Caco-2 (cell line): ENCODE results near the gene ANTXR2. TPM values are rescaled to one million over a fixed set of nuclear protein-coding genes. Genes with fewer than 3 reads are reported as not detected.

Experiments used
- BruUV-seq: library from RNA; stranded (reverse); fragments of 400-500 nt; replicated peaks from 2 replicates; lab custom pipeline; 2021; lab: Mats Ljungman, UMichigan
- CTCF ChIA-PET: fragments of 300-600 bp; sonication (Branson Sonifier 250); formaldehyde crosslinking; loops from one replicate; lab custom pipeline; 2022; ENCODE audit warnings: antibody characterized with exemption; lab: Charles Lee
- POLR2A ChIA-PET: fragments of 300-600 bp; sonication (Branson Sonifier 250); formaldehyde crosslinking; loops from one replicate; lab custom pipeline; 2022; ENCODE audit warnings: antibody characterized with exemption; lab: Charles Lee
- DNase-seq, 2 experiments: peaks; one replicate each; pipeline versions ENCODE4 v3.0.0 to v3.0.0-alpha.2; 2020 to 2022
- H3K27me3 ChIP-seq: replicated peaks from 2 replicates; pipeline ENCODE4 v1.6.0; 2011; ENCODE audit warnings: low read length; ENCODE audit not compliant: control insufficient read depth, insufficient read depth
- H3K36me3 ChIP-seq: 2 replicates; pipeline ENCODE4 v1.5.1; 2011; ENCODE audit warnings: low read length; ENCODE audit not compliant: control insufficient read depth, insufficient read depth
- H3K4me1 ChIP-seq: fragments of 250-450 bp; sonication (Bioruptor Pico); 2 replicates; pipeline ENCODE4 v1.5.1; 2020; ENCODE audit warnings: mild to moderate bottlenecking
- H3K4me3 ChIP-seq: 2 replicates; pipeline ENCODE4 v1.5.1; 2011; ENCODE audit warnings: low read depth, mild to moderate bottlenecking, control low read depth, low read length
- H3K9me3 ChIP-seq: fragments of 250-450 bp; sonication (Bioruptor Pico); 2 replicates; pipeline ENCODE4 v1.5.1; 2020; ENCODE audit warnings: mild to moderate bottlenecking, moderate library complexity
- H3K27ac Mint-ChIP-seq: one replicate; pipeline ENCODE4 v1.8.0; 2022; ENCODE audit warnings: mixed read lengths; ENCODE audit not compliant: unreplicated experiment
- H3K27me3 Mint-ChIP-seq: one replicate; pipeline ENCODE4 v1.8.0; 2022; ENCODE audit warnings: mixed read lengths; ENCODE audit not compliant: insufficient read depth, unreplicated experiment
- H3K36me3 Mint-ChIP-seq: one replicate; pipeline ENCODE4 v1.8.0; 2022; ENCODE audit warnings: mild to moderate bottlenecking, mixed read lengths; ENCODE audit not compliant: insufficient read depth, unreplicated experiment
- H3K4me1 Mint-ChIP-seq: one replicate; pipeline ENCODE4 v1.8.0; 2022; ENCODE audit warnings: low read depth, mixed read lengths; ENCODE audit not compliant: unreplicated experiment
- H3K4me3 Mint-ChIP-seq: one replicate; pipeline ENCODE4 v1.8.0; 2022; ENCODE audit warnings: mild to moderate bottlenecking, moderate library complexity, mixed read lengths; ENCODE audit not compliant: unreplicated experiment
- H3K9me3 Mint-ChIP-seq: one replicate; pipeline ENCODE4 v1.8.0; 2022; ENCODE audit warnings: mixed read lengths; ENCODE audit not compliant: unreplicated experiment
- intact Hi-C: fragments of 100-400 bp; cut with micrococcal nuclease; formaldehyde crosslinking; loops from one replicate; pipeline ENCODE4 v1.10.0; 2022; ENCODE audit not compliant: unreplicated experiment
- total RNA-seq: library from RNA; stranded (reverse); gene quantifications from 2 replicates; pipeline ENCODE4 v1.2.3, GENCODE V29; 2022
- TF ChIP-seq, protein P1 (sequence below), 2 experiments: fragments of 200-600 bp in 1 of 2; IDR thresholded peaks; 1 replicate in 1 of 2; 2 replicates in 1 of 2; pipeline versions ENCODE4 v1.5.1 to v1.8.0; 2011 to 2022; ENCODE audit warnings: antibody characterized with exemption in 1 of 2, control low read depth in 1 of 2, inconsistent platforms in 1 of 2, low read depth in 1 of 2, low read length in 1 of 2, mild to moderate bottlenecking in 1 of 2, moderate library complexity in 1 of 2; ENCODE audit not compliant: insufficient read depth in 1 of 2, severe bottlenecking in 1 of 2, unreplicated experiment in 1 of 2

ANTXR2 gene
- total RNA-seq, 1 experiment from 2014 or later = 1.4 TPM

DNA sequence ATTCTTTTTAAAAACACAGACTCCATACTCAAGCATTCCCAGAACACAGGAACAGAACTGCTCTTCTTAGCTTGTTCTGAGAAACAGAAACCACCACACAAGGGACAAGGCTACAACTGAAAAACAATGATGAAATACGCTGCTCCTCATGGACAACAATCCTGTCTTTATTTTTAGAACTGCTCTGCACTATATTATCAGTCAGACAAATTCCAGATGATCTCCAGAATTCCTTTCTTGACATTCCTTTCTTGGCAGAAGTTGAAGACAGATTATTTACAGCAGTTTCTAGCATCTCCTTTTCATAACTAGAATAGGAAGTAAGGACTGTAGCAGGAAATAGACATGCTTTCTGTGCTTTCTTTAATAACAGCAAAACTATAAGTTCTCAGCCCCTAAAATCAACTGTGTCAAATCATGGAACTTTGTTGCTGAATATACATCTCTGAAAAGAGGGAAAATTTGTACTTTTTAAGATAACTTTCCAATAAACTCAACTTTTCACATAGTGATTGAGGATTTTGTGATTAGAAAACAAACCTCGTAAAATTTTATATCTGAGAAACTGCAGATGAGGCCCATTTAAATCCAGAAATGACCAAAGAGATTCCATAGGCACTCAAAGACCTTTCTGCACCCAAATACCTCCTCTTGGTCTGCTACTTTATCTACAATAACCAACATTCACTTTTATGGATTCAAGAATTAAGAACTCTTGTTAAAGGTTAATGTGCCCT, 35.9 kb downstream of the ANTXR2 start:
- TF ChIP-seq, protein P1, sequence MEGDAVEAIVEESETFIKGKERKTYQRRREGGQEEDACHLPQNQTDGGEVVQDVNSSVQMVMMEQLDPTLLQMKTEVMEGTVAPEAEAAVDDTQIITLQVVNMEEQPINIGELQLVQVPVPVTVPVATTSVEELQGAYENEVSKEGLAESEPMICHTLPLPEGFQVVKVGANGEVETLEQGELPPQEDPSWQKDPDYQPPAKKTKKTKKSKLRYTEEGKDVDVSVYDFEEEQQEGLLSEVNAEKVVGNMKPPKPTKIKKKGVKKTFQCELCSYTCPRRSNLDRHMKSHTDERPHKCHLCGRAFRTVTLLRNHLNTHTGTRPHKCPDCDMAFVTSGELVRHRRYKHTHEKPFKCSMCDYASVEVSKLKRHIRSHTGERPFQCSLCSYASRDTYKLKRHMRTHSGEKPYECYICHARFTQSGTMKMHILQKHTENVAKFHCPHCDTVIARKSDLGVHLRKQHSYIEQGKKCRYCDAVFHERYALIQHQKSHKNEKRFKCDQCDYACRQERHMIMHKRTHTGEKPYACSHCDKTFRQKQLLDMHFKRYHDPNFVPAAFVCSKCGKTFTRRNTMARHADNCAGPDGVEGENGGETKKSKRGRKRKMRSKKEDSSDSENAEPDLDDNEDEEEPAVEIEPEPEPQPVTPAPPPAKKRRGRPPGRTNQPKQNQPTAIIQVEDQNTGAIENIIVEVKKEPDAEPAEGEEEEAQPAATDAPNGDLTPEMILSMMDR (IDR thresholded peaks at IDR 0.05; ENCODE audit: insufficient read depth in 1 of 2, low read depth in 1 of 2, low read length in 1 of 2, severe bottlenecking in 1 of 2, unreplicated experiment in 1 of 2) = no peak
- Mint-ChIP-seq H3K27ac (no peak overlapping the region), H3K27me3 (no peaks in the 10 kb centered on the region), H3K4me1 (no peaks in the 10 kb centered on the region), H3K4me3 (no peak overlapping the region), H3K9me3 (no peaks in the 10 kb centered on the region), H3K36me3 (no peaks in the 10 kb centered on the region)
- POLR2A ChIA-PET = no interaction called here
- no TSS peak for BruUV-seq
- intact Hi-C loops = loop anchor here (10.0 kb wide), 1 partner anchor 178 kb away; no protein-coding TSS in a partner anchor
- no peaks in the 10 kb centered on the region for H3K9me3 ChIP-seq
- no peak for DNase-seq
- H3K4me3 ChIP-seq = no peak overlapping the region
- no peaks in the 10 kb centered on the region for H3K36me3 ChIP-seq
- H3K27me3 ChIP-seq = no peaks in the 10 kb centered on the region
- H3K4me1 ChIP-seq = no peaks in the 10 kb centered on the region
- CTCF ChIA-PET = no interaction called here

DNA sequence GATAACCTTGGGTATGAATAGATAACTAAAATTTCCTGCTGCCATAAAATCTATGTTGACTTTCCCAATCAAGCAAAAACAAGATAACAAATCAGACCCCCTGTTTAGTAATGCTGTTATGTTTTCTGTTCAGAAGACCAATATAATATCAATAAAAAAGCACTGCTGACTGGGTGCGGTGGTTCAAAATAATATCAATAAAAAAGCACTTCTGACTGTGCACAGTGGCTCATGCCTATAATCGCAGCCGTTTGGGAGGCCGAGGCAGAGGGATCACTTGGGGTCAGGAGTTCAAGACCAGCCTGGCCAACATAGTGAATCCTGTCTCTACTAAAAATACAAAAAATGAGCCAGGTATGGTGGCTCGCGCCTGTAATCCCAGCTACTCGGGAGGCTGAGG, 36.7 kb downstream of the ANTXR2 start:
- no peak overlapping the region for H3K27ac Mint-ChIP-seq
- H3K36me3 ChIP-seq = no peaks in the 10 kb centered on the region

DNA sequence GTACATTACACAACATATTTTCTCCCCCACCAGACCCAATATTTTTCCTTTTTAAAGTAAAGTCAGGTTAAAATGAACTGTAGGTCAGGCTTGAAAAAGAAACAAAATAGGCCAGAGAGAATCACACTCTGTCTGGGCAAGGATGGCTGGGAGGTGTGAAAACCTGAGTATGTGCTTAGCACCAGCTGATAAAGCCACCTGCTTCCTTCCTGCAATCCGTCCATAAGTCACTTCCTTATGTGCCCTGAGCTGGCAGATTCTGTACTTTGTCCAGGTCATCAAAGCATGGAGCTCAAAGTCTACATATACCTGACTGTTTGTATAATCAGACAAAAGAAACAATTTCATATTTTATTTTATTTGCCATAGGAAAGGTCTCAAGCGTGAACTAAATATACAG, 37.7 kb downstream of the ANTXR2 start:
- Mint-ChIP-seq H3K4me3 (no peak overlapping the region), H3K27ac (no peak overlapping the region)
- POLR2A ChIA-PET = no interaction called here

More for the DNA sequence above, 36.7 kb downstream of the ANTXR2 start:
- Histone ChIP-seq H3K4me1 (no peaks in the 10 kb centered on the region), H3K27me3 (no peaks in the 10 kb centered on the region), H3K9me3 (no peaks in the 10 kb centered on the region), H3K4me3 (no peak overlapping the region)
- TF ChIP-seq, protein P1 (IDR thresholded peaks at IDR 0.05; ENCODE audit: insufficient read depth in 1 of 2, low read depth in 1 of 2, low read length in 1 of 2, severe bottlenecking in 1 of 2, unreplicated experiment in 1 of 2) = no peak
- intact Hi-C loops = loop anchor here (10.0 kb wide), 1 partner anchor 178 kb away; no protein-coding TSS in a partner anchor
- ChIA-PET POLR2A (no interaction called here), CTCF (no interaction called here)
- H3K9me3 Mint-ChIP-seq = no peaks in the 10 kb centered on the region
- no peaks in the 10 kb centered on the region for H3K36me3 Mint-ChIP-seq
- H3K4me3 Mint-ChIP-seq = no peak overlapping the region
- no peaks in the 10 kb centered on the region for H3K4me1 Mint-ChIP-seq
- BruUV-seq = no TSS peak
- DNase-seq = no peak
- no peaks in the 10 kb centered on the region for H3K27me3 Mint-ChIP-seq

More for the DNA sequence above, 37.7 kb downstream of the ANTXR2 start:
- Mint-ChIP-seq H3K4me1 (no peaks in the 10 kb centered on the region), H3K36me3 (no peaks in the 10 kb centered on the region), H3K27me3 (no peaks in the 10 kb centered on the region), H3K9me3 (no peaks in the 10 kb centered on the region)
- Histone ChIP-seq H3K36me3 (no peaks in the 10 kb centered on the region), H3K9me3 (no peaks in the 10 kb centered on the region), H3K27me3 (no peaks in the 10 kb centered on the region), H3K4me1 (no peaks in the 10 kb centered on the region), H3K4me3 (no peak overlapping the region)
- TF ChIP-seq, protein P1 (IDR thresholded peaks at IDR 0.05; ENCODE audit: insufficient read depth in 1 of 2, low read depth in 1 of 2, low read length in 1 of 2, severe bottlenecking in 1 of 2, unreplicated experiment in 1 of 2) = no peak
- CTCF ChIA-PET = no interaction called here
- intact Hi-C loops = loop anchor here (10.0 kb wide), 1 partner anchor 179 kb away; no protein-coding TSS in a partner anchor
- DNase-seq = no peak
- BruUV-seq = no TSS peak
